NB4 (cell line): Measurements from ENCODE around the gene COG5.

Experiments
- CTCF ChIP-seq: IDR thresholded peaks from one replicate; pipeline ENCODE4 v1.5.1; 2012; ENCODE audit warnings: low read depth, low read length
- MAX ChIP-seq: IDR thresholded peaks from 2 replicates; pipeline ENCODE4 v1.6.1; 2011; ENCODE audit warnings: low read depth, low read length
- MYC ChIP-seq: IDR thresholded peaks from 2 replicates; pipeline ENCODE4 v1.6.1; 2011; ENCODE audit warnings: low read depth, low read length
- POLR2A ChIP-seq: IDR thresholded peaks from 2 replicates; pipeline ENCODE4 v1.6.1; 2011; ENCODE audit warnings: mild to moderate bottlenecking; ENCODE audit not compliant: insufficient read length; ENCODE audit errors: extremely low read depth

GRCh38 chr7:107152011-107152410, 411.7 kb downstream of the COG5 start:
- TF ChIP-seq POLR2A (no peak), CTCF (no peak), MAX (no peak), MYC (no peak)
